GM19238 (cell line): ENCODE results near the gene COPG2.
"Not testable (repeated sequence)": the region's sequence is repeated elsewhere in the genome, so short reads cannot be mapped to it uniquely, and the experiment has no call there.

Experiments
- DNase-seq: peaks from one replicate; pipeline ENCODE4 v3.0.0; 2011; ENCODE audit warnings: low spot score; ENCODE audit not compliant: insufficient read length

The COPG2 gene, protein sequence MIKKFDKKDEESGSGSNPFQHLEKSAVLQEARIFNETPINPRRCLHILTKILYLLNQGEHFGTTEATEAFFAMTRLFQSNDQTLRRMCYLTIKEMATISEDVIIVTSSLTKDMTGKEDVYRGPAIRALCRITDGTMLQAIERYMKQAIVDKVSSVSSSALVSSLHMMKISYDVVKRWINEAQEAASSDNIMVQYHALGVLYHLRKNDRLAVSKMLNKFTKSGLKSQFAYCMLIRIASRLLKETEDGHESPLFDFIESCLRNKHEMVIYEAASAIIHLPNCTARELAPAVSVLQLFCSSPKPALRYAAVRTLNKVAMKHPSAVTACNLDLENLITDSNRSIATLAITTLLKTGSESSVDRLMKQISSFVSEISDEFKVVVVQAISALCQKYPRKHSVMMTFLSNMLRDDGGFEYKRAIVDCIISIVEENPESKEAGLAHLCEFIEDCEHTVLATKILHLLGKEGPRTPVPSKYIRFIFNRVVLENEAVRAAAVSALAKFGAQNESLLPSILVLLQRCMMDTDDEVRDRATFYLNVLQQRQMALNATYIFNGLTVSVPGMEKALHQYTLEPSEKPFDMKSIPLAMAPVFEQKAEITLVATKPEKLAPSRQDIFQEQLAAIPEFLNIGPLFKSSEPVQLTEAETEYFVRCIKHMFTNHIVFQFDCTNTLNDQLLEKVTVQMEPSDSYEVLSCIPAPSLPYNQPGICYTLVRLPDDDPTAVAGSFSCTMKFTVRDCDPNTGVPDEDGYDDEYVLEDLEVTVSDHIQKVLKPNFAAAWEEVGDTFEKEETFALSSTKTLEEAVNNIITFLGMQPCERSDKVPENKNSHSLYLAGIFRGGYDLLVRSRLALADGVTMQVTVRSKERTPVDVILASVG

DNA sequence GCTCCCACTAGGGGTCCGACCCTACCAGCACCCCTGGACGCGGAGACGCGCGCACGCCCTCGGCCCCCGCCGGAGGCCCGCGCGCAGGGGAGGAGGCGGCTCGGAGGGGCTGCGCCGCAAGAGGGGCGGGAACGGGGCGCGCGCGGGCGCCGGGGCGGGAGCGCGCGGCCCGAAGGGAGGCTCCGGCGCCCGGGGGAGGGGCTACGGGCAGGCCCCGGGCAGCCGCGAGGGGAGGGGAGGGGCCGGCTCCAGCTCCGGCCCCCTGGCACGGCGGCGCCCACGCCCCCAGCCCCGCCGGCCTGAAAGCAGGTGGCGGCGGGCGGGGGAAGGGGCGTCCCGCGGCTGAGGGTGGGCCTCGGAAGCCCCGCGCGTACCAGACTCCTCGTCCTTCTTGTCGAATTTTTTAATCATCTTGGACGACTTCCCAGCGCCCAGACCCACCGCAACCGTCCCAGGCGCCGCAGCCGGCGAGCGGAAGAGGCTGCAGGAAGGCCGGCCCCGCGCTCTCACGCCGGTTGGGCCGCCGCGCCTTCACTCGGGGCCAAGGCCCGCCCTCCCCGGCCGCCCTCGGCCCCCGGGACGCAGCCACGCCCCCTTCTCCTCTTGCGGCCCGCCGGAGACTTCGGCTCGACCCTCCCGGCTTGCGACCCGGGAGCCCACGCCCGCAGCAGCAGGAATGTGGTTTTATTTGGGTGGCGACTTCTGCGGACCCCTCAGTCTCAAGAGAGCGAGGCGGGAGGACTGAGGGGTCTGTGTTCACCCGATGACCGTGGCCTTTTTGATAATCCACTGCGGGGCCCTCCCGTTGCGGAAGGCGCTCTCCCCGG is at the start of gene COPG2:
Gene COPG2 (minus strand): TSS at position 491 of the 827 bp plus-strand sequence. CDS start 80 bp downstream, at position 411.
- DNase-seq: peak; percentile 97

GRCh38 chr7:130712416-130712815 is 43.9 kb upstream of the COPG2 start:
- no peak for DNase-seq

DNA sequence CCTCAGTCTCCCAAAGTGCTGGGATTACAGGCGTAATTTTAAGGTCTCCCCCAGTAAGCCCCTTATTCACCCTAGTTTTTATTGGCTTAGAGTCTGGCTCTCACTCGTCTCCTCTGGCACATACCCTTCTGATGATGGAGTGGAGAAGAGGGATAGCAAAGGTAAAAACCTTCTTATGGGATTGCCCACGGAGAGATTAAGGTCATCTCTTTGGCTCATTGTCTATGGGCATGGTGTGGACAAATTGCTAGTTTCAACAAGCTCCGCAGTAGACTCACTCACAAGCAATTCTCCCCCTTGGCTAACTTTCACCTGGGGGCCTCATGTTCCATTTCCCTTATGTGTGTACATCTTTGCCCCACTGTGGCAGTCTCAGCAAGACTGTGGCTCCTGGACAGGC is 40.2 kb upstream of the COPG2 start:
- no peak for DNase-seq

- DNase-seq: no peak
Measured at GRCh38 chr7:130708001-130708400, 39.5 kb upstream of the COPG2 start.

GRCh38 chr7:130703851-130704250 is 35.3 kb upstream of the COPG2 start:
- DNase-seq: no peak

GRCh38 chr7:130701650-130702049 is 33.1 kb upstream of the COPG2 start:
- no peak for DNase-seq

DNA sequence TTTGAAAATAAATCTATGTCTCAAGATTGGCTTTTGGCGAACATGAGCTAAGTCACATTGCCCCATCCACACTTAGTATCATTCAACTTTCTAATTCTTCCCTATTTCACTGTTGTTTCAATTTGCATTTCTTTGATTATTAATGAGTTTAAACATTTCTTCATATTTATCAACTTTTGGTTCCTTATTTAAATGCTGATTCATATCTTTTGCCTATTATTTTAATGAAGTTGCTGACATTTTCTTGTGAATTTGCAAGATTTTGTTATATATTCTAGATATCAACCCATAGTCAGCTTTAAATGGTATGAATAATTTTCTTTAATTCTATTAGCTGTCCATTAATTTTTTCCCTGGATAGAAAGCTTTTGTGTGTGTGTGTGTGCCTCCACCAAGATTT is 32.2 kb upstream of the COPG2 start:
- no peak for DNase-seq

- no peak for DNase-seq
Measured at GRCh38 chr7:130699686-130700085, 31.1 kb upstream of the COPG2 start.

DNA sequence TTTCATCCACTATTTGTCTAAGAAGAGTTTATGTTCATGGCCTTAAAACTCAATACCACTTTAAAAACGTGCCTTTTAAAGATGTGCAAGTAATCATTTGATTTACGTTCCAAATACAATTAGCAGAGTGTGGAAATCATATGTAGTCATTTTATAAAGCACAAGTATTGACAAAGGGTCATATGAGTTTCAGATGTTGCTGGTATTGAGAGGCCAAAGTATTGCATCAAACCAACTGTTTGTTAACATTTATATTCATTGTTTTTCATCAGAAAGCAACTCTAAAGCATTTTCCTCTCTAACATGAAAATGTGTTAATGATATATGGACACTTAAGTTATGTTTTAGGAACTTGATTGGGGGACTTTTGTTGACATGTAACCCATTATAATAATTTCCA is 29.3 kb upstream of the COPG2 start:
- DNase-seq: no peak

DNA sequence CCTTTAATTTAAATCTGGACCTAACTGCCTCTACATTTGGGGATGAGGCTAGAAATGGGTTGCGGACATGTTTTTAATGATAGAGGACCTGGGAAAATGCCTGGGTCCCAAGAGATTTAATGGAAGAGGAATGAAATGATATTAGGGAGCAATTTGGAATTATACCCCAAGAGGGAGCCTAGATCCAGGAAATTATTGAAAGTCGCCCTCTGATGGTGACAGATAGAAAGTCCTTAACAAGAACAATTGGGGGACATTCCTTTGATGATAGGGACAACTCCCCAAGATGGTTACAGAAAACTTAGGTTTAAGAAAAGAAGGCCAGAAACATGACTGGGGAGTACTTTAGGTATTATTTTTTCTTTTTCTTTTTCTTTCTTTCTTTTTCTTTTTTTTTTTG is 27.3 kb upstream of the COPG2 start:
- DNase-seq: no peak

GRCh38 chr7:130692396-130692795 is 23.8 kb upstream of the COPG2 start:
- DNase-seq: not testable (repeated sequence)

- no peak for DNase-seq
Measured at GRCh38 chr7:130689683-130690082, 21.1 kb upstream of the COPG2 start.

DNA sequence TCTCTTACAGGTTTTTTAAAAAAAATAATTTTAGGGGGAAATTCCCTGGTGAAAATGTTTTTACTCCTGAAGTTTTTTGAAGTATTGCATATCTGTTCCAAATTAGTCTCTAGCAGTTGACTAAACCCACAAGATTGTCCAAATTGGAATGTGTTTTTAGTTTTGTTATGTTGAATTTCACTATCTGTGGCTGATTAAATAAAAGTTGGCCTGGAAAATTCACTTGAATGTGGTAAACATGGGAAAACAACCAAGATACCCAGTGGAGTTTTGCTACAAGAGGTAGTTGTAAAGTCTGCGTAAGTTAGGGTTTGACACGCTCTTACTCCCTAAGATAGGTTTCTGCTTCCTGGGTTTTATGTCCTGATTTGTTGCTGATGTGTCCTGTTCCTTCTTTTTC is 14.5 kb upstream of the COPG2 start:
- DNase-seq: no peak

DNA sequence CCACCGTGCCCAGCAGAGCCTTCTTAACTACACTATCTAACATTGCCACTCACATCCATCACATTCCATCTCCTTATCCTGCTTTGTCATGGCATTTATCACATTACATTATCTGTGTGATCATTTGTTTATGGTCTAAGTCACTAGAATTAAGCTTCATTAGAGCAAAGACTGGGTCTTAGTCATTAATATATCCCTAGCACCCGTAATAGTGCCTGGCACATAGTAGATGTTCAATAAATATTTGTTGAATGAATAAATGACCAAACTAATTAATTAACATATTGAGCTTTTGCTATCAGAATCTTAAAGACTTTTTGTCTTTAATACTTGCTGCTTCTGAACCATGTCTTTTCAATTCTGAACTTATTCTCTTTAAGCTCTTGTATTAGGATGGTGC is 5.9 kb upstream of the COPG2 start:
- DNase-seq: no peak

DNA sequence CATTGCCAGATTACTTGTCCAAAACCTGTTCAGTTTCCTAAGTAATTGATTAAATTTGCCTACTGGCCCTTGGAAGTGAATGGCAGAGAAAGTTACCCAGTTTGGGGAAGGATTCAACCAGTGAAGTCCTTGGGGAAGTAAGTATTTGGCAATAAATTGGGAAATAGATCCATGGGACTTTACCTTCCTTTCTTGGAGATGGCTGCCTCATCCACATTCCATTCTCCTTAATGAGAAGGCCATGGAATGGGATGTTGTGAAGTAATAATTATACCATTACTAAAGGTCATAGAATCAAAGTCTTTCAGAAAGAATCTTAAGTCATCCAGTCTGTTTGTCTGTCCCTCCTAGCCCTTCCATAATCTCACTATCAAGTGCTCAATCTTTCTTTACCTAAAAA is 4.5 kb upstream of the COPG2 start:
- DNase-seq: no peak

DNA sequence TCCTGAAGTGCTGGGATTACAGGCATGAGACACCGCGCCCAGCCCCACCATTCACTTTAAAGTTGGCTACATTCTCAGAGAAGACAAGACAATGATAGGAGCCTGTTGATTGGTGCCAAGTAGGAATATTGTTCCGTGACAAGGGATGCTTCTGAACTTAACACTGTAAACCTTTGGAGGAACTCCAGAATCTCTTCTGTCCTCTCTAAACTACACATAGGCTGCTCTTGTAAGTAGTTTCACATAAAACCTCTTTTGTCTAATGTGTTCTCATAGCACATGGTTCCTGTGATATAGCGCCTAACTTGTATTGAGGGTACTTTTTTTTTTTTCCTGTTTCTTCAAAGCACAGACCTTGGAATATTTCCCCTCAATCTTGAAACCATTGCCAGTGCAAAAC is 3.6 kb upstream of the COPG2 start:
- DNase-seq: no peak

DNA sequence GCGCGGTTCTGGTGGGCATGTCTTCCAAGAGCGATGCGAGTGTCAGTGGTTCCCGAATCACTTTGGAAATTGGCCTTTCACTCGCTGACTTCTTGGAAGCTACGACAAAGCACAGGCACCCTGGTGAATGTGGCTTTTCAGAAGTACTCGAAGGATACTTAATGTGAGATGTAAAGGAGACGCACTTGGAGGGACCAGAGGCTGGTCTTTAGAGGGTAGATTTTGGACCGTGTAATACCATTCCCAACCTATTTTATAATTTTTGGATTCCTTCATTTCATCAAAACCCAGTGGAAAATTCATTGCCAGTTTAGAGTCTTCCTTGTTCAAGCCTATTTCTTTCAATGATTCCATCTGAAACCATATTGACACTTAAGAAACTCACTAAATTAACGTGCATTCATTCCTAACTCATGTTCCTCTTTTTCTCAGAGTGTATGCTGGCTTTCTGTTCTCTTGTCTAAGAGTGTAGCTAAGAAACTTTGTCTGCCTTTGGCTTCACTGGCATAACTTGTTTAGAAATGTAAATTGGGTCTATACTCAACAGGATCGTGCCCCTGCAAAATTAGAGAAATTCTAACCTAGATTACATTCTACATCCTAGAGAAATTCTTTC is 645 bp upstream of the COPG2 start:
- DNase-seq: no peak

GRCh38 chr7:130667593-130668257 is 823 bp downstream of the COPG2 start:
- peak; percentile 7 for DNase-seq

DNA sequence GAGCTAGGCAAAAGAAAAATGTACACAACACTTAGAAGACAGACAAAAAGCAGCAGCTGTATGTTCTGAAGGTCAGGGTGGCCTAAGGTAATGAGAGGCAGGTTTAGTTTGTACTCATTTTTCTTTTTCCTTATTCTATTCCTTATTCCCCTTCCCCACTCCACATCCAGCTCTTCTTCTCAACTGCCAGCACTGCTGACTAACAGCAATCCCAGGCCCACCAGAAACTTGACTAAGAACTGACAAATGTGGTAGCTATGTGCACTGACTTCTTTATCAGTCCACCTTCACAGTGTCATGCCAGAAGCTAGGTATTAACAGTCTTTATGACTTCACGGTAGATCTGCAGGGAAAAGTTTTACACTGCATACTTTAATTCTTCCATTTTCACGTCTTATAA is 6.1 kb downstream of the COPG2 start:
- no peak for DNase-seq

GRCh38 chr7:130655286-130655685 is 13.3 kb downstream of the COPG2 start:
- DNase-seq: no peak

DNA sequence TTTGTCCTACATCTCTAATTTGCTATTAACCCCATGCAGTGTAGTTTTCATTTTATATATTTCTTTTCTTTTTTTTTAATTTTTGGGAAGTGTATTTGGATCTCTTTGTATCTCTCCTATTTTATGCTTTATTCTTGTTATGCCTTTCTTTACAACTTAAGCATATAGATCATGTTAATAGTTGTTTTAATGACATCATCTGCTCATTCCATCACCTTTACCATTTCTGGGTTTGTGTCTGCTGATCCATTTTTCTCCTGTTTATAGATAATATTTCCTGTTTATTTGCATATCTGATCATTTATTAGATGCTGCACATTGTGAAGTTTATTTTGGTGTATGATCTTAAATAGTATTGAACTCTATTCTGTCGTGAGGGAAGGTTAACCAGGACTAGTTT is 13.7 kb downstream of the COPG2 start:
- no peak for DNase-seq
